Large intestine (tissue), 3 donors: Measurements from ENCODE around the gene PLCG1. TPM values are rescaled to one million over a fixed set of nuclear protein-coding genes. Genes with fewer than 3 reads are reported as not detected.
A peak's percentile ranks its signal among the peaks of the same experiment; 100 is the strongest.

Source experiments
- DNase-seq, 2 donors: peaks; one replicate each; pipeline versions ENCODE4 v3.0.0 to v3.0.0-alpha.2; 2013
- H3K27ac ChIP-seq: one replicate; pipeline ENCODE4 v1.5.1; 2013; ENCODE audit warnings: low read length
- H3K27me3 ChIP-seq: 2 replicates; pipeline ENCODE4 v1.6.1; 2013; ENCODE audit warnings: low read length; ENCODE audit not compliant: control insufficient read depth, insufficient read depth
- H3K36me3 ChIP-seq: 2 replicates; pipeline ENCODE4 v1.6.1; 2013; ENCODE audit warnings: low read length; ENCODE audit not compliant: control insufficient read depth, insufficient read depth
- H3K4me1 ChIP-seq: one replicate; pipeline ENCODE4 v1.6.1; 2013; ENCODE audit warnings: low read length; ENCODE audit not compliant: control insufficient read depth, insufficient read depth
- H3K4me3 ChIP-seq: one replicate; pipeline ENCODE4 v1.5.1; 2013; ENCODE audit warnings: low read length
- H3K9me3 ChIP-seq: one replicate; pipeline ENCODE4 v1.6.1; 2013; ENCODE audit warnings: mild to moderate bottlenecking, low read depth, low read length, moderate library complexity; ENCODE audit not compliant: control insufficient read depth
- WGBS: methylation state at CpG from one replicate; pipeline ENCODE4 v1.1.5; 2013; ENCODE audit warnings: low lambda C conversion rate; ENCODE audit not compliant: insufficient coverage; 5-methylcytosine and 5-hydroxymethylcytosine counted together
- polyA plus RNA-seq: library from polyadenylated mRNA; unstranded; fragments of 120-200 nt; gene quantifications from one replicate; pipeline ENCODE4 v1.2.1, GENCODE V29; 2013

PLCG1 gene
- polyA plus RNA-seq, 1 donor, result 130 TPM

DNA sequence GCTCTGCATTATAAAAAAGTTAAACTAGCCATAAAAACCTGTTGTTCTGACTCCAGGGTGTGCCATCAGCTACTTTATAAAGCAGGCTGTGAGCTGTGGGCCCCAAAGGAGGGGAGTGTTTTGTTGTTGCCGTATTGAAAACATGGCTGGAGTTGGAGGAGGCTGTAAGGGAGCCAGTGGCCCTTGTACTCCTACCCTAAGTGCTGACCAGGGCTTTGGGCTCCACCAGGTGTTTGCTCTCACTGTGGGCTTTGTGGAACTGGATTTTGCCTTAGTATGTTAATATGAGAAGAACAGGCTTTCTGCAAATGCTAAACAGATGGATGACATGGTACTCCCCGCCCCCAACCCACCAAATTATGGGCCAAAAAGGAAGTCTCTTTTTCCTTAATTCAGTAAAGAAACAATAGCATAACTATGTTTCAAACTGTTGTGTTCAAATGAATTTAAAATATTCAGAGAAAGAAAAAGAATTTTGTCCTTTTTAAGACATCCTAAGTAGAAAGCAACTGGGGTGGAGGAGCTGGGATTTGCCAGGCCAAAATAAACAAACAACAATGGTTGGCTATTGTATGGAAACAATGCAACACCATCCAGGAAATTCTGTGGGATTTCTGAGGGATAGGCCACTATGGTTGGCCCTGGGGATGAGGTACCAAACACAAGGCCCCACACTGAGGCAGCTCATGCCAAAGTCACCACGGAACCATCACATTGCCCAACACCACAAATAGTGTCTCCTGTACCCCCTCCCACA lies 63.3 kb downstream of the PLCG1 start:
- no peaks in the 10 kb centered on the region for H3K27me3 ChIP-seq
- no CpG with 5 or more reads among the region's 3 CpGs for WGBS
- no peak overlapping the region for H3K27ac ChIP-seq
- H3K9me3 ChIP-seq, result peaks cover 17% of the 10 kb centered on the region
- no peak overlapping the region for H3K4me3 ChIP-seq
- no peaks in the 10 kb centered on the region for H3K4me1 ChIP-seq
- peaks cover 20% of the 10 kb centered on the region for H3K36me3 ChIP-seq
- no peak for DNase-seq

DNA sequence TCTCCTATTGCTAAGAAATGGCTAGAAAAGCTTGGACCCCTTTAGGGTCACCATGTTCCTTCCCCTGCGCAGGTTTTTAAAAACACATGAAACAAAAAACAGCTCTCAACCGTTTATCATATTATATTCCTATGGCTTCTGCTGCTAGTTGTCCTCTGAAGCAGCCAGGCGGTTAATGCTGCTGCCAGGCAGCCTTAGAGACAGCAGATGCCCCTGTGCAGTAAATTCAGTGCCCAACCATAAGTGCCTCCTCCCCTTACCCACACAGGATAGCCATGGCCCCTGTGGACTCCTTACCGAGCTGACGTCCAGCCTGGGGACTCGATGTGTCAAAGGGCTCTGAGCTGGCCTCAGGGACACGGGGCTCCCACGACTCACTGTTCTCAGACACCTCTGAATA lies 64.4 kb downstream of the PLCG1 start:
- H3K36me3 ChIP-seq, result peaks cover 20% of the 10 kb centered on the region
- H3K27ac ChIP-seq, result no peak overlapping the region
- H3K4me3 ChIP-seq, result no peak overlapping the region
- peaks cover 17% of the 10 kb centered on the region for H3K9me3 ChIP-seq
- WGBS, result no CpG with 5 or more reads among the region's 8 CpGs
- H3K27me3 ChIP-seq, result no peaks in the 10 kb centered on the region
- DNase-seq, result no peak
- H3K4me1 ChIP-seq, result no peaks in the 10 kb centered on the region

DNA sequence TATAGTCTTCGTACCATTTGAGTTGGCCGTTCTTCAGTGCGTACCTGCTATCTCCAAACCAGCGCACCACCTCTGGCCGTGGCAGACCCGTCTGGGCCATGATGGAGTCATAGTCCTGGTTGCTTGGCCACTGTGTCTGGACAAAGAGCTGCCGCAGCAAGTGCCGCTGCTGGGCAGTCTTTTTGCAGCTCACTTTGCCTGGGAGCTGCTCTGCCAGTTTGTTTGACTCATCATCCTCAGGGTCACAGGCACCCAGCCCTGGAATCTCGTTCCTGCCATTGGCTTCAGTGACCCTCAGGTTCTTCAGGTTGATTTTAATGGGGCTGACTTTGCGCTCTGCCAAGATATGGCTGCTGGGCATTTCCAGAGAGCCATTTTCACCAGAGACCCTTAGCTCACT lies 65.1 kb downstream of the PLCG1 start:
- WGBS, result no CpG with 5 or more reads among the region's 10 CpGs
- peaks cover 17% of the 10 kb centered on the region for H3K9me3 ChIP-seq
- H3K27ac ChIP-seq, result no peak overlapping the region
- DNase-seq, result no peak
- no peaks in the 10 kb centered on the region for H3K4me1 ChIP-seq
- no peaks in the 10 kb centered on the region for H3K27me3 ChIP-seq
- H3K4me3 ChIP-seq, result no peak overlapping the region
- H3K36me3 ChIP-seq, result peaks cover 20% of the 10 kb centered on the region

DNA sequence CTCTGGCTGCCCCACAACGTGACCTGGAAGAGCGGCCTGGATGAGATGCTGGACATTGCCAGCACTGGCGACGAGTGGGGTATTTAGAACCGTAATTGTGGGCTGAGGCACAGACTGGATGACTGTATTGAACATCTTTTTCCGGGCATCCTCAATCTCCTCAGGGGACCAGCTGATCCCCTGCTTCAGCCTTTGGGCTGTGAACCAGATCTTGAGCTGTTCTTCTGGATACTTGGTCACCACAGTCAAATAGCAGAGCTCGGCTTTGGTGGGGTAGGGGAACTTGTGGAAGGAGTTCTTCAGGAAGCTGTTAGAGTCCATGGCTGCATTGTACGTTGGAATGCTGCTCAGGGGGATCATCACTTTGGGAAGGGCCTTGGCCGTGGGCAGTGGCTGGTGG lies 66.3 kb downstream of the PLCG1 start:
- Histone ChIP-seq H3K27ac (no peak overlapping the region), H3K27me3 (no peaks in the 10 kb centered on the region), H3K4me1 (no peaks in the 10 kb centered on the region), H3K36me3 (peaks cover 20% of the 10 kb centered on the region), H3K9me3 (peaks cover 8% of the 10 kb centered on the region), H3K4me3 (no peak overlapping the region)
- no peak for DNase-seq
- no CpG with 5 or more reads among the region's 9 CpGs for WGBS

DNA sequence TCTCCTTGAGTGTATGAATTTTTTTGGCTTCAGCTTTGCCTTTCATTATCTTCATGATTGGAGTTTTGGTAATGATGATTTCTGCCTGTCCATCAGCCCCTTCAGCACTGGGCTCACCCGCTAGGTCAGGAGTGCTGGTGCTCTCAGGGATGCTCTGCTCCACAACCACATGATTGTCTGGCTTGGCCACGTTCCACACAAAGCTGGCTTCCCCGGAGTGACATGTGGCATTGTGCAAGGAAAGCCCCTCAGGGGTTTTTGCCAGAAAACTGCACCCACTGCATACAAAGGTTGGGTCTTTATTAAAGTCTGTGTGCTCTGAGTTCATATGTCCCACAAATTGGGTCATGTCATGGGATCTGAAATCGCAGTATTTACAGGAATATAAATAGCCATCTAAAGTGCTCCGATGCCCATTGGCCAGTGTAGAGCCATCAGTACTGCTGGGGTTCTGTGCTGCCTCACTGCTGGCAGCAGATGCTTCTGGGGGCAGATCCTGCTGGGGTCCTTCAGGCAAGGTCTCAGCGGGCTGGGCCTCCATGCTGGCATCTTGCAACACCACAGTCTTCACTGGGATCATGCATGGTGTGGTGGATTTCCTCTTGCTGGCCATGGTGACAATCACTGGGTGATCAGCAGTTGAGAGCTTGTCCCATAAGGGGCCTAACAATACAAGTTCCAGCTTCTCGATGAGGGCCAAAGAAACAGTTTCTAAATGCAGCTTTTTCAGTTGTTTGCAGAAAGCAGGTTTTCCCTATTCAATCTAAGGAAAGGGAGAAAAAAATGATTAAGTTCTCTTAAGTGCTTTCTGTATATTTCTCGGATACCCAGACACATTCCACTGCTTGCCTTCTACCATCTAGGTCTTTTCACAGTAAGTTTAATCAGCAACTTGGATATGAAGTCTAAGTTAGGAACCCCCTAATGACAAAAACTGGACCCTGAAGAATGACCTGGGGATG lies 67.2 kb downstream of the PLCG1 start:
- no peaks in the 10 kb centered on the region for H3K4me1 ChIP-seq
- no peaks in the 10 kb centered on the region for H3K27me3 ChIP-seq
- peaks cover 20% of the 10 kb centered on the region for H3K36me3 ChIP-seq
- no peak overlapping the region for H3K4me3 ChIP-seq
- DNase-seq, result no peak
- no peak overlapping the region for H3K27ac ChIP-seq
- H3K9me3 ChIP-seq, result no peaks in the 10 kb centered on the region
- WGBS, result 100% methylated on average over 1 of the region's 8 CpGs

DNA sequence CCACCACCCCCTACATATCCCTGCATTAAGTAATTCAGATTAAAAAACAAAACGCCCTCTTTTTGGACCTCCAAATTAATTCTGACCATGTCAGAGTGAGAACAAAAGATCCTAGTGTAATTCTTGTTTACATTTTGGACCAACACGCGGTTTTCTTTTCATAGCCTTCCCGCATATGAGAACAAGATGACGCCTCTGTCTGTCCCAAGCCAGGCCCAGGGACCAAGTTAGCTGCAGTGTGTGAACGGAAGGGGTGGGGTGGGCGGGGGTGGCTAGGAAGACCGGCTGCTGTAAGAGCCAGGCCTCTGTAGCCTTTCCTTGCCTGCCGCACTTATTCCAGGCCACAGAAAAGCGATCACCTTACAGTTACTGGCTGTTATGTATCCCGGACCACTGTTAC lies 68.0 kb downstream of the PLCG1 start:
- DNase-seq, result no peak
- H3K27ac ChIP-seq, result no peak overlapping the region
- H3K4me3 ChIP-seq, result no peak overlapping the region
- no peaks in the 10 kb centered on the region for H3K27me3 ChIP-seq
- H3K9me3 ChIP-seq, result no peaks in the 10 kb centered on the region
- no peaks in the 10 kb centered on the region for H3K4me1 ChIP-seq
- 94% methylated on average over 6 of the region's 11 CpGs for WGBS
- peaks cover 17% of the 10 kb centered on the region for H3K36me3 ChIP-seq

DNA sequence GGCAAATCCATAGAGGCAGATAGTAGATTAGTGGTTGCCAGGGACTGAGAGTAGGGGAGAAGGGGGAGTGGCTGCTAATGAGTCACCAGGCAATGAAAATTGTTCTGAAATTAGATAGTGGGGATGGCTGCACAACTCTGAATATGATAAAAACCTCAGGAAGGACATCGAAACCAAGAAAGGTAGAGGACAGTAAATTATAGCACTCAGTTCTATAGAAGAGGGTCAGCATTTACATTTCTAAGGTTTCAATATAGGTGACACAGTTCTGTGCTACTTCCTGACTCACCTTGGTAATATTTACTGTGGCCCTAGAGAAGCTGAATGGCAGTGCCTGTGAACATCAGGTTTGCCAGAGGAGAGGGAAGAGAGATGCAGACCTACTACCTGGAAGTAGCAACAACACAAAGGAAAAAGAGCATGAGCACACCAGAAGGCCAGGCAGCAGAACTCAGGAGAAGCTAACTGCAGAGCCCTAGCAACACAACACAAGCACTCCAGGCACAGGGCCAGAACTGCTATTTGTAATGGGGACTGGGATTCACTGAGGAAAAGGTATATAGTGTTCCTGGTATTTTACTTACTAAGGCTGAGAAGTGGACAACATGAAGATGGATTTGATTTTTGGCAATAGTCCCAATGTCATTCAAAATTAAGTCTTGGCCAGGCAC lies 75.9 kb downstream of the PLCG1 start:
- DNase-seq, result peak in 1 of 2 donors; percentile 16
- Histone ChIP-seq H3K27me3 (no peaks in the 10 kb centered on the region), H3K36me3 (no peaks in the 10 kb centered on the region)

DNA sequence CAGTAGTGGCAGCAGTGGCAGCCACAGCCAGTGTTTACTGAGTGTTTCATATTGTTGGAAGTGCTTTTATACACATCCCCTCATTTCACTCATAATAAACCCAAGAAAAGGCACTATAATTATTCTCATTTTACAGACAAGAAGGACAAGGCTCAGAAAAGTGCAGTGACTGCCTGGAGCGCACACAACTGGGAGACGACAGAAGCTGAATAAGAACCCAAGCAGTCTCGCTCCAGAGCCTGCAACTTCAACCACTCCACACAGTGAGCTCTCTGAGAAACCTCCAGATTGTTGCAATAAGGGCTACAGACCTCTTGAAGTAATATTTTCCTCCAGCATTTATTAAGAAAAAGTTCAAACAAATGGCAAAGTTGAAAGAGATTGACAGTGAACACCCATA lies 76.9 kb downstream of the PLCG1 start:
- no CpG with 5 or more reads among the region's 3 CpGs for WGBS

More for the DNA sequence above, 75.9 kb downstream of the PLCG1 start:
- WGBS, result 29% methylated on average over 1 of the region's 1 CpG
- Histone ChIP-seq H3K4me3 (no peak overlapping the region), H3K27ac (no peak overlapping the region), H3K4me1 (no peaks in the 10 kb centered on the region), H3K9me3 (no peaks in the 10 kb centered on the region)

DNA sequence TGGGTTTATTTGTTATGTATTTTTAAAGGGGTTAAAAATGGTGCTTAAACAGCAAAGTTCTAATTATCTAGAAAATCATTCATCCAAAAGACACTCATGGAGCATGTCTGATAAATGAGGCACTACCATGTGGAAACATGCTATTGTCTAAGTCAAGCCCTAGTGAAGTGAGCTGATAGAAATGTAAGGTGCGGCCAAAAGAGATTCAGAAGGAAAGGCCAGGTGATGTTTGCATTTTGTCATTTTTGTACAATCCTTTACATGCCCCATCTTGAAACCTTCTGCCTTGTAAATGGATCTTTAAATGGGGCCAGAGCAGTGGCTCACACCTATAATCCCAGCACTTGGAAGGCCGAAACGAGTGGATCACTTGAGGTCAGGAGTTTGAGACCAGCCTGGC lies 77.3 kb downstream of the PLCG1 start:
- H3K27me3 ChIP-seq, result no peaks in the 10 kb centered on the region
- no peak overlapping the region for H3K4me3 ChIP-seq
- DNase-seq, result no peak
- whole genome bisulfite sequencing, result no CpG with 5 or more reads among the region's 3 CpGs
- H3K9me3 ChIP-seq, result no peaks in the 10 kb centered on the region
- no peaks in the 10 kb centered on the region for H3K36me3 ChIP-seq
- H3K4me1 ChIP-seq, result no peaks in the 10 kb centered on the region
- H3K27ac ChIP-seq, result no peak overlapping the region

More for the DNA sequence above, 76.9 kb downstream of the PLCG1 start:
- DNase-seq, result no peak
- H3K9me3 ChIP-seq, result no peaks in the 10 kb centered on the region
- H3K36me3 ChIP-seq, result no peaks in the 10 kb centered on the region
- H3K4me1 ChIP-seq, result no peaks in the 10 kb centered on the region
- no peak overlapping the region for H3K4me3 ChIP-seq
- no peak overlapping the region for H3K27ac ChIP-seq
- H3K27me3 ChIP-seq, result no peaks in the 10 kb centered on the region

DNA sequence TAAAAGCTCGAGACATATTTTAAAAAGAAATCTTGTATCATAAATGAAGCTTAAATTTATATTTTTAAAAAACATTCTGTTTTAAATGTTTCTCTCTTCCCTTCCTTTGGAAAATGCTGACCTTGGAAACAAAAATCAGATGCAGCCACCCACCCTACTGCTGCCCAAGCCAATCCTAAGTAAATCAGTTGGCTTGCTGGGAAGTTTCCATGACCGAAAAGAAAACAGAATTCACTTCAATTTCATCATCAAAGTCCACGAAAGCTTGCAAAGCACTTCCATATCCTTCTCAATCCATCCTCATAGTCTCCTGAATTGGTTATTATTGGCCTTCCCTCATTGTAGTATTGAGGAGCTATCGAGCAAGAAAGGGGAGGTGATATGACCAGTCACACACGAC lies 80.1 kb downstream of the PLCG1 start:
- Histone ChIP-seq H3K4me1 (no peaks in the 10 kb centered on the region), H3K4me3 (no peak overlapping the region), H3K27me3 (no peaks in the 10 kb centered on the region), H3K9me3 (no peaks in the 10 kb centered on the region), H3K27ac (no peak overlapping the region), H3K36me3 (no peaks in the 10 kb centered on the region)
- DNase-seq, result no peak
- WGBS, result 100% methylated on average over 4 of the region's 5 CpGs
